ENCODE results near the gene PREX1.

Gene PREX1

GRCh38 chr20:48730977-48731376, 96.8 kb downstream of the PREX1 start:
- TF ChIP-seq PATZ1 (CRISPR knock-in tag; IDR thresholded peaks at IDR 0.05; ENCODE audit: borderline replicate concordance): no peak
- no peak for TF ChIP-seq CSRNP3 (CRISPR knock-in tag; IDR thresholded peaks at IDR 0.05)
- no peak for TF ChIP-seq CSDC2 (CRISPR knock-in tag; IDR thresholded peaks at IDR 0.05)
- no peak for TF ChIP-seq TCF4 (CRISPR knock-in tag; IDR thresholded peaks at IDR 0.05; ENCODE audit: borderline replicate concordance)
- no peak for TF ChIP-seq GLIS3 (CRISPR knock-in tag; IDR thresholded peaks at IDR 0.05)
- no peak for TF ChIP-seq ARNTL (CRISPR knock-in tag; IDR thresholded peaks at IDR 0.05; ENCODE audit: borderline replicate concordance, low read depth)
- no peak for TF ChIP-seq TSHZ2 (CRISPR knock-in tag; IDR thresholded peaks at IDR 0.05)
- no peak for TF ChIP-seq ESRRG (CRISPR knock-in tag; IDR thresholded peaks at IDR 0.05)
- TF ChIP-seq POU6F1 (CRISPR knock-in tag; IDR thresholded peaks at IDR 0.05; ENCODE audit: borderline replicate concordance, low read depth): no peak
- no peak for TF ChIP-seq ZNF8 (CRISPR knock-in tag; IDR thresholded peaks at IDR 0.05)
- no peak for TF ChIP-seq ZNF70 (CRISPR knock-in tag; IDR thresholded peaks at IDR 0.05)
- TF ChIP-seq ZC3H10 (CRISPR knock-in tag; IDR thresholded peaks at IDR 0.05): no peak
- ATAC-seq: no peak

- ATAC-seq: no peak
- TF ChIP-seq CSRNP3 (CRISPR knock-in tag; IDR thresholded peaks at IDR 0.05) (no peak), ZNF565 (CRISPR knock-in tag; conservative IDR thresholded peaks at IDR 0.05; ENCODE audit: low read depth) (no peak), PATZ1 (CRISPR knock-in tag; IDR thresholded peaks at IDR 0.05; ENCODE audit: borderline replicate concordance) (no peak), BACH2 (CRISPR knock-in tag; IDR thresholded peaks at IDR 0.05; ENCODE audit: borderline replicate concordance) (no peak), OSR1 (CRISPR knock-in tag; IDR thresholded peaks at IDR 0.05) (no peak), RARB (CRISPR knock-in tag; IDR thresholded peaks at IDR 0.05) (no peak), TSHZ2 (CRISPR knock-in tag; IDR thresholded peaks at IDR 0.05) (no peak), CREB5 (CRISPR knock-in tag; IDR thresholded peaks at IDR 0.05; ENCODE audit: low read depth) (no peak), ZFP3 (CRISPR knock-in tag; IDR thresholded peaks at IDR 0.05) (no peak), ZNF70 (CRISPR knock-in tag; IDR thresholded peaks at IDR 0.05) (no peak), ZC3H10 (CRISPR knock-in tag; IDR thresholded peaks at IDR 0.05) (no peak), ISL1 (CRISPR knock-in tag; IDR thresholded peaks at IDR 0.05) (no peak), ZNF8 (CRISPR knock-in tag; IDR thresholded peaks at IDR 0.05) (no peak), ESRRG (CRISPR knock-in tag; IDR thresholded peaks at IDR 0.05) (no peak), TCF4 (CRISPR knock-in tag; IDR thresholded peaks at IDR 0.05; ENCODE audit: borderline replicate concordance) (no peak), GLIS3 (CRISPR knock-in tag; IDR thresholded peaks at IDR 0.05) (no peak)
Observed at GRCh38 chr20:48729538-48729937, 98.3 kb downstream of the PREX1 start.
